B cell (primary cell): ENCODE results near the gene CHTF18.

Source experiments
- EZH2 ChIP-seq: IDR thresholded peaks from 2 replicates; pipeline ENCODE4 v1.6.1; 2012; ENCODE audit warnings: borderline replicate concordance, low read depth, mild to moderate bottlenecking, moderate library complexity, low read length; ENCODE audit not compliant: insufficient read depth, poor library complexity, severe bottlenecking
- TF ChIP-seq, protein P1 (sequence below): fragments of 200-600 bp; IDR thresholded peaks from one replicate; pipeline ENCODE4 v1.8.0; 2022; ENCODE audit warnings: antibody characterized with exemption, mild to moderate bottlenecking

GRCh38 chr16:756428-756827 lies 32.0 kb upstream of the CHTF18 start:
- TF ChIP-seq, protein P1, sequence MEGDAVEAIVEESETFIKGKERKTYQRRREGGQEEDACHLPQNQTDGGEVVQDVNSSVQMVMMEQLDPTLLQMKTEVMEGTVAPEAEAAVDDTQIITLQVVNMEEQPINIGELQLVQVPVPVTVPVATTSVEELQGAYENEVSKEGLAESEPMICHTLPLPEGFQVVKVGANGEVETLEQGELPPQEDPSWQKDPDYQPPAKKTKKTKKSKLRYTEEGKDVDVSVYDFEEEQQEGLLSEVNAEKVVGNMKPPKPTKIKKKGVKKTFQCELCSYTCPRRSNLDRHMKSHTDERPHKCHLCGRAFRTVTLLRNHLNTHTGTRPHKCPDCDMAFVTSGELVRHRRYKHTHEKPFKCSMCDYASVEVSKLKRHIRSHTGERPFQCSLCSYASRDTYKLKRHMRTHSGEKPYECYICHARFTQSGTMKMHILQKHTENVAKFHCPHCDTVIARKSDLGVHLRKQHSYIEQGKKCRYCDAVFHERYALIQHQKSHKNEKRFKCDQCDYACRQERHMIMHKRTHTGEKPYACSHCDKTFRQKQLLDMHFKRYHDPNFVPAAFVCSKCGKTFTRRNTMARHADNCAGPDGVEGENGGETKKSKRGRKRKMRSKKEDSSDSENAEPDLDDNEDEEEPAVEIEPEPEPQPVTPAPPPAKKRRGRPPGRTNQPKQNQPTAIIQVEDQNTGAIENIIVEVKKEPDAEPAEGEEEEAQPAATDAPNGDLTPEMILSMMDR: no peak
- TF ChIP-seq EZH2: no peak
